Neural cell (in vitro differentiated cells): ENCODE data around the gene PALD1. TPM values are rescaled to one million over a fixed set of nuclear protein-coding genes. Genes with fewer than 3 reads are reported as not detected.

ENCODE experiments used
- H2AFZ ChIP-seq: fragments of 200-600, 300-800 bp; sonication (generic), shearing (Covaris generic); 2 replicates; pipeline ENCODE4 v1.6.0; 2014; ENCODE audit warnings: low read depth, mild to moderate bottlenecking, antibody characterized with exemption, low read length, moderate library complexity
- H3F3A ChIP-seq: fragments of 200-600 bp; shearing (Covaris generic); 2 replicates; pipeline ENCODE4 v1.6.1; 2016; ENCODE audit warnings: mild to moderate bottlenecking, moderate library complexity, mixed read lengths, antibody characterized with exemption, low read length; ENCODE audit not compliant: insufficient read depth, poor library complexity, severe bottlenecking
- H3K27ac ChIP-seq: fragments of 200-600, 300-800 bp; sonication (generic), shearing (Covaris generic); 2 replicates; pipeline ENCODE4 v1.5.1; 2014; ENCODE audit warnings: mild to moderate bottlenecking, low read length, moderate library complexity
- H3K27me3 ChIP-seq: fragments of 300-800, 200-600 bp; sonication (generic), shearing (Covaris generic); 2 replicates; pipeline ENCODE4 v1.6.0; 2014; ENCODE audit warnings: mild to moderate bottlenecking, low read depth, low read length, moderate library complexity; ENCODE audit not compliant: insufficient read depth
- H3K36me3 ChIP-seq: fragments of 300-800, 200-600 bp; sonication (generic), shearing (Covaris generic); 2 replicates; pipeline ENCODE4 v1.5.1; 2014; ENCODE audit warnings: mild to moderate bottlenecking, antibody characterized with exemption, low read length, moderate library complexity; ENCODE audit not compliant: insufficient read depth
- H3K4me2 ChIP-seq: fragments of 300-800, 200-600 bp; sonication (generic), shearing (Covaris generic); 2 replicates; pipeline ENCODE4 v1.6.0; 2014; ENCODE audit warnings: mild to moderate bottlenecking, low read length
- H3K4me3 ChIP-seq: fragments of 300-800, 200-600 bp; sonication (generic), shearing (Covaris generic); 2 replicates; pipeline ENCODE4 v1.5.1; 2014; ENCODE audit warnings: mild to moderate bottlenecking, low read length, moderate library complexity
- H3K79me2 ChIP-seq: fragments of 200-600 bp; shearing (Covaris generic); replicated peaks from 2 replicates; pipeline ENCODE4 v1.6.0; 2014; ENCODE audit warnings: mild to moderate bottlenecking, low read length, moderate library complexity; ENCODE audit not compliant: insufficient read depth
- H3K9ac ChIP-seq: fragments of 300-800, 200-600 bp; sonication (generic), shearing (Covaris generic); 2 replicates; pipeline ENCODE4 v1.6.1; 2016; ENCODE audit warnings: mild to moderate bottlenecking, low read length, mixed read lengths
- H3K9me2 ChIP-seq: fragments of 200-600 bp; shearing (Covaris generic); 2 replicates; pipeline ENCODE4 v1.6.1; 2016; ENCODE audit warnings: mild to moderate bottlenecking, low read length, mixed read lengths; ENCODE audit not compliant: insufficient read depth
- H3K9me3 ChIP-seq: fragments of 200-600, 300-800 bp; sonication (generic), shearing (Covaris generic); 2 replicates; pipeline ENCODE4 v1.6.1; 2016; ENCODE audit warnings: mild to moderate bottlenecking, mixed run types, low read length, moderate library complexity, mixed read lengths
- H4K20me1 ChIP-seq: fragments of 200-600 bp; shearing (Covaris generic); 2 replicates; pipeline ENCODE4 v1.6.1; 2016; ENCODE audit warnings: mild to moderate bottlenecking, mixed run types; ENCODE audit not compliant: insufficient read depth
- CTCF ChIP-seq: fragments of 450-650 bp; IDR thresholded peaks from 2 replicates; pipeline ENCODE4 v1.5.1; 2014; ENCODE audit warnings: antibody characterized with exemption, mild to moderate bottlenecking, moderate library complexity; ENCODE audit not compliant: poor library complexity, severe bottlenecking
- EP300 ChIP-seq: fragments of 450-650 bp; conservative IDR thresholded peaks from 2 replicates; pipeline ENCODE4 v1.6.1; 2014; ENCODE audit warnings: antibody characterized with exemption, mild to moderate bottlenecking, moderate library complexity; ENCODE audit not compliant: poor library complexity, severe bottlenecking
- EZH2 ChIP-seq: fragments of 200-600, 300-800 bp; shearing (Covaris generic), sonication (generic); IDR thresholded peaks from 2 replicates; pipeline ENCODE4 v1.6.1; 2014; ENCODE audit warnings: antibody characterized with exemption, low read length, borderline replicate concordance, mild to moderate bottlenecking; ENCODE audit not compliant: insufficient read depth, poor library complexity, severe bottlenecking
- MXI1 ChIP-seq: fragments of 450-650 bp; conservative IDR thresholded peaks from 2 replicates; pipeline ENCODE4 v1.6.1; 2014; ENCODE audit warnings: antibody characterized with exemption, mild to moderate bottlenecking; ENCODE audit not compliant: poor library complexity, severe bottlenecking
- POLR2AphosphoS5 ChIP-seq: IDR thresholded peaks from 2 replicates; pipeline ENCODE4 v1.6.1; 2012
- RAD21 ChIP-seq: fragments of 450-650 bp; conservative IDR thresholded peaks from 2 replicates; pipeline ENCODE4 v1.6.1; 2014; ENCODE audit warnings: antibody characterized with exemption, mild to moderate bottlenecking, moderate library complexity
- REST ChIP-seq: IDR thresholded peaks from 2 replicates; pipeline ENCODE4 v1.6.1; 2012; ENCODE audit warnings: borderline replicate concordance
- SMC3 ChIP-seq: fragments of 450-650 bp; conservative IDR thresholded peaks from 2 replicates; pipeline ENCODE4 v1.6.1; 2014; ENCODE audit warnings: antibody characterized with exemption, mild to moderate bottlenecking, moderate library complexity; ENCODE audit not compliant: poor library complexity
- TAF1 ChIP-seq: IDR thresholded peaks from 2 replicates; pipeline ENCODE4 v1.6.1; 2012; ENCODE audit warnings: low read depth
- polyA plus RNA-seq: library from polyadenylated mRNA; depleted of rRNA; stranded (reverse); fragments of >200 nt; gene quantifications from 2 replicates; pipeline ENCODE4 v1.2.3, GENCODE V29; 2014

Gene PALD1
- polyA plus RNA-seq, 1 donor from 2014 or later = 1.1 TPM

GRCh38 chr10:70593513-70593890 is 114.9 kb downstream of the PALD1 start:
- Histone ChIP-seq H3K27ac (no peak overlapping the region), H3K36me3 (no peaks in the 10 kb centered on the region), H3K9ac (no peak overlapping the region), H3K79me2 (no peaks in the 10 kb centered on the region), H3K4me3 (no peak overlapping the region), H4K20me1 (no peaks in the 10 kb centered on the region), H3F3A (no peaks in the 10 kb centered on the region), H3K9me2 (no peaks in the 10 kb centered on the region), H3K4me2 (no peak overlapping the region), H3K27me3 (no peaks in the 10 kb centered on the region), H2AFZ (no peak overlapping the region), H3K9me3 (no peaks in the 10 kb centered on the region)
- TF ChIP-seq REST = no peak
- TF ChIP-seq CTCF = no peak
- no peak for TF ChIP-seq SMC3
- no peak for TF ChIP-seq MXI1
- no peak for TF ChIP-seq TAF1
- TF ChIP-seq POLR2AphosphoS5 = no peak
- TF ChIP-seq RAD21 = no peak
- TF ChIP-seq EP300 = no peak
- no peak for TF ChIP-seq EZH2

- Histone ChIP-seq H3K27me3 (no peaks in the 10 kb centered on the region), H2AFZ (no peak overlapping the region), H3K4me2 (no peak overlapping the region), H3K9ac (no peak overlapping the region), H3K79me2 (no peaks in the 10 kb centered on the region), H3K9me2 (no peaks in the 10 kb centered on the region), H3K27ac (no peak overlapping the region), H4K20me1 (no peaks in the 10 kb centered on the region), H3F3A (no peaks in the 10 kb centered on the region), H3K4me3 (no peak overlapping the region), H3K9me3 (no peaks in the 10 kb centered on the region), H3K36me3 (no peaks in the 10 kb centered on the region)
- no peak for TF ChIP-seq SMC3
- TF ChIP-seq CTCF = no peak
- TF ChIP-seq TAF1 = no peak
- TF ChIP-seq RAD21 = no peak
- no peak for TF ChIP-seq MXI1
- TF ChIP-seq POLR2AphosphoS5 = no peak
- no peak for TF ChIP-seq REST
- TF ChIP-seq EZH2 = no peak
- no peak for TF ChIP-seq EP300
Observed at GRCh38 chr10:70594161-70594560, 115.6 kb downstream of the PALD1 start.
